Measurements from ENCODE around the gene SMAD6. TPM values are rescaled to one million over a fixed set of nuclear protein-coding genes. Genes with fewer than 3 reads are reported as not detected.

The SMAD6 gene
- total RNA-seq, 1 donor from 2014 or later: 16.2 TPM

- DNase-seq: peak; percentile 88
Observed at GRCh38 chr15:66798426-66799061, 96.5 kb downstream of the SMAD6 start.

- DNase-seq: peak; percentile 31
Observed at GRCh38 chr15:66799242-66799641, 97.2 kb downstream of the SMAD6 start.

GRCh38 chr15:66800584-66801235 is 98.7 kb downstream of the SMAD6 start:
- DNase-seq: peak; percentile 32

- no peak for DNase-seq
Observed at GRCh38 chr15:66801266-66801665, 99.2 kb downstream of the SMAD6 start.

- peak; percentile 71 for DNase-seq
Observed at GRCh38 chr15:66802025-66803001, 100.3 kb downstream of the SMAD6 start.

GRCh38 chr15:66803182-66803729 is 101.2 kb downstream of the SMAD6 start:
- DNase-seq: peak; percentile 82

- no peak for DNase-seq
Observed at GRCh38 chr15:66803749-66804148, 101.7 kb downstream of the SMAD6 start.

- no peak for DNase-seq
Observed at GRCh38 chr15:66805202-66805885, 103.3 kb downstream of the SMAD6 start.

GRCh38 chr15:66808181-66808824 is 106.3 kb downstream of the SMAD6 start:
- no peak for DNase-seq

- DNase-seq: no peak
Observed at GRCh38 chr15:66809664-66810063, 107.6 kb downstream of the SMAD6 start.

GRCh38 chr15:66815318-66815717 is 113.3 kb downstream of the SMAD6 start:
- DNase-seq: no peak

- no peak for DNase-seq
Observed at GRCh38 chr15:66816201-66816600, 114.2 kb downstream of the SMAD6 start.

GRCh38 chr15:66819084-66819483 is 117.0 kb downstream of the SMAD6 start:
- no peak for DNase-seq

- DNase-seq: peak; percentile 56
Observed at GRCh38 chr15:66820481-66821176, 118.6 kb downstream of the SMAD6 start.

GRCh38 chr15:66821307-66821706 is 119.3 kb downstream of the SMAD6 start:
- DNase-seq: no peak

- DNase-seq: no peak
Observed at GRCh38 chr15:66822114-66822513, 120.1 kb downstream of the SMAD6 start.

GRCh38 chr15:66822576-66822975 is 120.5 kb downstream of the SMAD6 start:
- no peak for DNase-seq

- no peak for DNase-seq
Observed at GRCh38 chr15:66823601-66824000, 121.6 kb downstream of the SMAD6 start.

GRCh38 chr15:66824424-66824823 is 122.4 kb downstream of the SMAD6 start:
- DNase-seq: no peak

GRCh38 chr15:66825139-66825538 is 123.1 kb downstream of the SMAD6 start:
- no peak for DNase-seq

- no peak for DNase-seq
Observed at GRCh38 chr15:66825731-66826130, 123.7 kb downstream of the SMAD6 start.

Measured in skin of body (tissue), 2 donors.